C1 segment of cervical spinal cord (tissue), 14 donors: ENCODE data around the gene RASGRF1.

ENCODE experiments used
- DNase-seq, 14 donors: peaks; one replicate each; lab custom pipeline; 2025; lab: John Stamatoyannopoulos, UW

RASGRF1 gene

GRCh38 chr15:79067072-79067833 is 23.3 kb downstream of the RASGRF1 start:
- DNase-seq: no peak

DNA sequence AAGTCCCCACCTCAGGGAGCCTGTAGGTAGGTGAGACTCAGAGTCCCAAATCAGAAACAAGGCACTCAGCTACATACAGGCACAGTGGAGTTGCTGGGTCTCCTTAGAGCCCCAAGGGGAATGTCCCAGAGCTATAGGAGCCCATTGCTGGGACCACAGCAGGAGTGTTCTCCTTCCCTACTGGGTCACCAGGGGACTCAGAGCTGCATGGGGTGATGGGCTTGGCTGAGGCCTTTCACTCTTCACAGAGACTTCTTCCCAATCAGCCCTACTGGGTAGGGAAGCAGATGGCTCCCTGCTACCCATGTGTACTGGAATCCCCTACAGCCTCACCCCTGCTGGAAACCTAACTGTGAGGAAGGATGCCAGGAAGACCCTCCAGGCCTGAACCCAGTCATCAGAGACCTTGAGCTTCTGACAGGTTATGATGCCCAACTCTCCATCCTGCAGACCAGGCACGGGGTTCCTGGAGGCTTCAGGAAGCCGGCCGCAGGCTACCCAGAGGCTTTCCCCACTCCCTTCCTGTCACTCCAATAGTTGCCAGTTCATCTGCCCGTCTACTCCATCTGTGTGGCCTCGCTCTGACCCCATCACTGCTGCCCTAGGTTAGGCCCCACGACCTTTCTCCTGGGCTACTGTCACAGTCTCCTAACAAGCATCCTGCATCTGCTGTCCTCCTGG is 24.0 kb downstream of the RASGRF1 start:
- DNase-seq: no peak

DNA sequence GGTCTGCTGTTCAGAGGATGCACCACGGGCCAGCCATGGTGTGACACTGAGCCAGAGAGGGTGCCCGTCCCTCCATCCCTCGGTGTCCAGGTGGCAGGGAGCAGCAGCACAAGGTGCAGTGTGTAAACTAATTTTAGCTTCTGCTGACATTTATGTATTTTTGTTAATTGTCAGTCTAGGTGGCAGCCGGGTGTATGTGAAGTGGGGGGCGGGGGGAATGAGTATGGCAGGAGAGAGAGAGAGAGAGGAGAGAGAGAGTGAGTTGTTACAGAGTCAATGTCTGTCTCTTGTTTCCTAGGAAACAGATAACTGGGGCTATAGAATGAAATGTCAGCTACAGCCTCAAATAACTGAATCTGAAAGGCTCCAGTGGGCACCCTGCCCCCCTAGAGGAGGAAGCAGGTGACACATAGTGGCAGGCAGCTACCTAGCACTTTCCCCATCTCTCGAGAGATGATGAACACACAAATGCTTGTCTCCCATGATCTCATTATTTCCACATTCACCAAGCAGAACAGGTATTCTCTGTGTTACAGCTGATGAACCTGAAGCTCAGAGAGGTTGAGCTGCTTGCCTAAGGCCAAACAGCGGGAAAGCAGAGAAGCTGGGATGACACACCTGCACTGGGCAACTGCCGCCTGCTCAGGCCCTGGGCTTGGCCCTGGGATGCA is 24.7 kb downstream of the RASGRF1 start:
- peak in 1 of 14 donors; percentile 50 for DNase-seq

DNA sequence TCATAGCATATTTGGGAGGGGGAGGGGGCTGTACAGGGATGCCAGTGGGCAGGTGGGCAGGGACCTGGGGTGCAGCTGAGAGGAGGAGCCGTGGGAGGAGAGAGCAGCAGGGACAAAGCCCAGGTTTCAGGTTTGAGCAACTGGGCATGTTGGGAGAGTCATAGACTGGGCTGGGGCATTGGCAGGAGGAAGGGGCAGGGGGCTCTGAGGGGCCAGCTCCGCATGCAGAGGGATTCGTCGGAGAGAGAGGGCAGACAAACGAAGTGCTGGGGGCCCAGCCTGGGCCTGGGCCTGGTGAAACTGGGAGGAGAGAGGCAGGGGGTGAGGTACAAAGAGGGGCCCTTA is 25.2 kb downstream of the RASGRF1 start:
- no peak for DNase-seq

DNA sequence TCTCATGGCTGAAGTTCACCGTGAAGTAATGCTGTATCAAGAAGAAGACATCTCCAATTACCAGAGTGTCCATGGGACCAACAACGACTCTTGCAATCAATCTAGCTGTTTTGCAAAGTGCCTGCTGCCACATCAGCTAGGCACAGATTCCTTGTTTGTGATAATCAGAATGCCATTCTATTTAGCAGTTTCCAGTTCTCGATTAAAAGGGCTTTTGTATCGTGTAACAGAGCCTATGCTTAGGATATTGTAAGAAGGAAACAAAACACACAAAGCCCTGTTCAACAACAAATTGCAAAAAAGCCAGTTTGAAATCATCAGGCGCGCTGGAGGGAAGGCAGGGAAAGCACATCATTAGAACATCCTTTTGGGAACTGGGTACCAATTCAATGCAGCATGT is 26.1 kb downstream of the RASGRF1 start:
- DNase-seq: peak in 2 of 14 donors; percentile 12 to 32

DNA sequence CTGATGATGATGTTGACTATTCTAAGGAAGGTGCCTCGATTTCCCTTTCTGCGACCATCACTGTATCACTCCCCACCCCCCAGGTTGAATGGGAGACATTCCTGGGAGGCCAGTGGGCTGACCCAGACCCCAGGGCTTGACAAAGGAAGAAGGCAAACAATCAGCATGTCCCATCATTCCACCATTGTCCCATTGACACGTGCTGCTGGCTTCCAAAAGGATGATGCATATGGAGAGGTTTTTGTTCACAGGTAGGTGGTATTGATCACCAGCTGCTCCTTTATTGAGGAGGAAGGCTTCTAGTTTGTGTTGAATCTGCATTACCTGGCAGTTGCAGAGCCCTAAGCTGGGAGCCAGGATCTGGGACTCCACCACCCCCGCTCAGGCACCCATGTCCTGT is 30.4 kb downstream of the RASGRF1 start:
- no peak for DNase-seq

GRCh38 chr15:79059081-79059572 is 31.5 kb downstream of the RASGRF1 start:
- no peak for DNase-seq

DNA sequence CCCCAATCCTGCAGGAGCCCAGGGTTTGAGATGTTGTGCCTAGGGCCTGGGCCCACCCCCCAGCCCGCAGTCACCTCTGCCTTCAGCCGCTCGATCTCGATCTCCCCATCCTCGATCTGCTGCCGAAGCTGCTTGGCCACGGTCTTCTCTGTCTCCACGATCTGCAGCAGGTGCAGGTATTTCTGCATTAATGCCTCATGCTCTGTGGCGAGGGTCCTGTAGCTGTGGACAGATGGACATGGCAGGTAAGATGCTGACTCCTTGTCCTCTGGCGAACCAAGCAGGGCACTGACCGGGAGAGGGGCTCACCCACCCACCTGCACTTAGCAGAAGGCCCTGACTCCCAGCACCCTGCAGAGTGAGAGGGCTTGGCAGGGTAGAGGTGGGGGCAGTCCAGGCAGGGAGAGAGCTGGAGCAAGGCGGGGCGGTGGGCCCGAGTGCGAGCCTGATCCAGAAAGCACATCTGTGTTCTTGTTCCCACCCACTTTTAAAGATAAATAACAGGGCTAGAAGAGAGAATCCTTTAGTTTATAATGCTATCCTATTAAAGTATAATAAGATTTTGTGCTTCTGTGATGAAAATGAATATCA is 32.2 kb downstream of the RASGRF1 start:
- no peak for DNase-seq

DNA sequence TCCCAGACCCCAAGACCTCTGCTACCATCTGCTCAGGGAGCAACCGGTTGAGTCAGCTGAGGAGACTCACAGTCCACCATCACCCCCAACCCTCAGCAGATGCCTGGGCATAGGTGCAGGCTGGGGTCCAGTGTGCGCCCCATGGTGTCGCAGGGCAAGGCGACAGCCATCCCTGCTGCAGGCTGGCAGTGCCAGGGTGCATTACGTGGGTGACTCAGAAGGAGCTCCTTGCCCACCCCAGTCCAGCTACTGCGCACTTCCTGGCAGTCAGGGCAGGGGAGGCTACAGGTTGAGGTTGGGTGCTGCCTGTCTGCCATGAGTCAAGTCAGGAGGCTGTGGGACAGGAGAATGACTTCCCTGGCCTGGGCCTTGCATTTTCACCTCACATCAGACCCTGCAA is 33.5 kb downstream of the RASGRF1 start:
- no peak for DNase-seq

- DNase-seq: no peak
These were observed 36.2 kb downstream of the RASGRF1 start for GRCh38 chr15:79054350-79054749.

GRCh38 chr15:79053894-79054293 is 36.7 kb downstream of the RASGRF1 start:
- DNase-seq: peak in 1 of 14 donors; percentile 59

DNA sequence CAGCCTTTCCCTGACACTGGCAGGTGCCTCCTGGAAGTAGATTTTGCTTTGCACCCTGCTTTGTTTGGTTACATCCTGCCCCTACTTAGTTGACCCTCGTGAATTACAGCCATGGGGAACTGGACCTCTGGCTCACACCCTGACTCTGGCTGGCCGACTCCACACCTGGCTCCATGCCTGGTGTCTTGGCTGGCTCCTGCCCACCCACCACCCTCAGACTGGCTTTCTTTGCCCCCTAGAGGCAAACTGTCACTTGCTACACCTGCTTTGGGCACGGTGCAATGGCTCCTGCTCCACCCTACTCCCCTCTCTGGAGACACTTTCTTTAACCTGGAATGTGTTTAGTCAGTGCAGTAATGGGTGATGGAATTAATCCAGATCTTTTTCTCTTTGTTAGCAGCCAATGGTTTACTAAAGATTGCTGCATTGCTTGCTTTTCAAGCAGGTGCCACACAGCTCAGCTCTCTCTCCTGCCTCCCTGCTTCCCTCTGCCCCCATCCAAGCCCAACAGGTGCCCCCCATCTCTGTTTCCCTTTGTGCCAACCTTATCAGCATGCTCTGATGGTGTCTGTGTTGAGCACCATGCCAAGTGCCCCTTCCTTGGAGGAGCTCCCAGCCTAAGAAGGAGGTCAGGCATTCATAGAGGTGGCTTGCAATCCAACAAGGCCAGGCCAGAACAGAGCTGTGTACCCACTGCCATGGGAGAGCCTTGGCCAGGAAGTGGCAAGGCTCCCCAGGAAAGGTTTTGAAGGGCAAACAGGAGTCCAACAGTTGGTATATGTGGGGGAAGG is 38.4 kb downstream of the RASGRF1 start:
- peak in 5 of 14 donors; percentile 13 to 95 (median 30) for DNase-seq

- peak in 4 of 14 donors; percentile 10 to 24 (median 21) for DNase-seq
These were observed 39.6 kb downstream of the RASGRF1 start for GRCh38 chr15:79051029-79051428.

DNA sequence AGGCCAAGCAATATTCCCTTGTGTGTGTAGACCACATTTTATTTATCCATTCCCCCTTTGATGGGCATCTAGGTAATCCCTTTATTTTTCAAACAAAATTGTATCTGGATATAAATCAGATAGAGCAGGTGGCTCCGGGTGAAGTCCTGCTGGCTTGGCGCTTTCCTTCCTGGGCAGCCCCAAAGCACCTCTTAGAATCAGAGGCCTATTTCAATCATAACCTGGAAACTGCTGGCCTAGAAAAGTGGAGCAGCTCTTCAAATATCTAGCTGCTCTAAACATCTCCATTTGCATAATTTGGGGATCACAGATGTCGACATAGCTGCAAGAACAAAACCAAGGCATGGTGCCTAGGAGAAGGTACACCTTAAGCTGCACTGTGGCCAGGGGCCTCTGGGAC is 40.2 kb downstream of the RASGRF1 start:
- DNase-seq: peak in 1 of 14 donors; percentile 87

DNA sequence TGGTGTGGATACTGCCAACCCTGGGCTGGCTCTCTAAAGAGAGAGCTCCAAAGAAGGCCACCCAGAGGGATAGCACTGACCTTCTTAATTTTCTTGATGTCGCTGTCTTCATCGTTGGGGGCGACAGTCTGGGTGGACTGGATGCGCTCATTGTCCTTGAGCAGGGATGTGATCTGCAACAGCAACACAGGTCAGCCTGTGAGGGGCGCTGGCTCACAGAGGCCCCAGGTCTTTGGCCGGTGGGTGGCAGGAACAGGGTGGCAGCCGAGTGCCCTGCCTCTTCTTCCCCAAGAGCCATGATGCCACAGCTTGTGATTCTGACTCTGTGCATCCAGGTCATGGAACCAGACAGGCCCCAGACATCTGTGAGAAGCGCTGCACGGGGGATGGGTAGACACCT is 41.2 kb downstream of the RASGRF1 start:
- no peak for DNase-seq

- DNase-seq: no peak
These were observed 42.7 kb downstream of the RASGRF1 start for GRCh38 chr15:79047676-79048439.

DNA sequence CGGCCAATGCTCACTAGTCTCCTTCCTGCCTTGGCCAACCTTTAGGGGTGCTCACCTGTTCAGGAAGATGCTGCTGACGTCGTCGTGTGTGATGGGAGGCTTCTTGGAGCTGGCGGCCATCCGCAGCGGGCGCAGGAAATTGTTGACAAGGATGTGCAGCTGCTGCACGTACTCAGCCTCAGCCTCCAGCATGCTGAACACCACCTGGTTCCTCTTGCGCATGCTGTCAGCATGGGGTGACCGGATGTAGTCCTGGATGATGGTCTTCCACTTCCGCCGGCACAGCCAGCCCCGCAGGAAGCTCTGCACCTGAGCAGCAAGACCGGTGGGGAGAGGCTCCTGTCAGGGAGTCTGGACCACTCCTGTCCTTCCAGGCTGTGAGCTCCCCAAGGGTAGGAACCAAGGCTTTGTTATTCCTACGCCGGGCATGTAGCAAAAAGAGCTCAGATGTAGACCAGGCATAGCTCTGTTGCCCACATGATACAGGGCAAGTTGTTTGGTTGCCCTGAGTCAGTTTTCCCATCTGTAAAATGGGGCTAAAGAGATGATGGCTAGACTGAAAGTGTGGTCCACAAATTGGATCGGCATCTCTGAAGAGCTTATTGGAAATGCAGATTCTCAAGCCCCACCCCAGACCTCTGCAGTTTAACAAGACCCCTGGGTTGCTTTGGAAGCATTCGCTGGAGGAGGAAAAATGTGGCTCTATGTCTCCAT is 43.7 kb downstream of the RASGRF1 start:
- DNase-seq: no peak

DNA sequence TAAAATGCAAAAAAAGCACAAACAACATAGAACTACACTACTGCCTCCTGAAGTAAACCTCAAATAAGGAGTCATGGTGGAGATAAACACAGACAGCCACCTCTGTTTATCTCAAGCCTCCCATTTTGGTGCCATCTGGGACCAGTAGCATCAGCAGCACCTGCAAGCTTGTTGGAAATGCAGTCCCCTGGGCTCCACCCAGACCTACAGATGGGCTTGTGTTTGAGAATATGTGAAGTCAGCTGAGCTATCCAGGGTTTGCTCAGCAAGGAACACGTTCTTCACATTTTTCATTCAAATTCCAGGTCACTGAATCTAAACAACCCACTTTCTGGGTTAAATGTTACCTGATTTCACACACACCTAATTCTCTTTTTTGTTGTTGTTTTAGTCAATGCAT is 45.5 kb downstream of the RASGRF1 start:
- peak in 1 of 14 donors; percentile 38 for DNase-seq

- peak in 1 of 14 donors; percentile 41 for DNase-seq
These were observed 48.2 kb downstream of the RASGRF1 start for GRCh38 chr15:79042213-79042928.
